Neural cell (in vitro differentiated cells): ENCODE results near the gene CEP192.

ENCODE experiments used
- POLR2AphosphoS5 ChIP-seq: IDR thresholded peaks from 2 replicates; pipeline ENCODE4 v1.6.1; 2012
- TF ChIP-seq, protein P1 (sequence below): fragments of 450-650 bp; IDR thresholded peaks from 2 replicates; pipeline ENCODE4 v1.5.1; 2014; ENCODE audit warnings: antibody characterized with exemption, mild to moderate bottlenecking, moderate library complexity; ENCODE audit not compliant: poor library complexity, severe bottlenecking

DNA sequence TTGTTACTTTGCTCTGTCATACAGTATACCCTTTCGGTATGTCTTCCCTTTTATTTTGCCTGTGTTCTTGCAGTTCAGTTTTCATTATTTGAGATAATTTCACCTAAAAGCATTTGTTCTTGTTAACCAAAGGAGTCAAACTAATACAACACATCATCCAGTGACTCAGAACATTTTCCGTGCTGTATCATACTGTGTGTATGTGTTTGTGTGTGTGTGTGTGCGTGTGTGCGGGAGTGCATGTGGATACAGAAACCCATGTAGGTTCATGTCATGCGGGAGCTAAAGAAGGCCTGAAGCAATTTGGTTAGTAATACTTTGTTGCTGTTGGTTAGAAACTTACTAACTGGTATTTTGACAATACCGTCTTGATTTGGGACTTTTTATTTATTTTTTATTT is 60.0 kb downstream of the CEP192 start:
- no peak for TF ChIP-seq POLR2AphosphoS5
- TF ChIP-seq, protein P1, sequence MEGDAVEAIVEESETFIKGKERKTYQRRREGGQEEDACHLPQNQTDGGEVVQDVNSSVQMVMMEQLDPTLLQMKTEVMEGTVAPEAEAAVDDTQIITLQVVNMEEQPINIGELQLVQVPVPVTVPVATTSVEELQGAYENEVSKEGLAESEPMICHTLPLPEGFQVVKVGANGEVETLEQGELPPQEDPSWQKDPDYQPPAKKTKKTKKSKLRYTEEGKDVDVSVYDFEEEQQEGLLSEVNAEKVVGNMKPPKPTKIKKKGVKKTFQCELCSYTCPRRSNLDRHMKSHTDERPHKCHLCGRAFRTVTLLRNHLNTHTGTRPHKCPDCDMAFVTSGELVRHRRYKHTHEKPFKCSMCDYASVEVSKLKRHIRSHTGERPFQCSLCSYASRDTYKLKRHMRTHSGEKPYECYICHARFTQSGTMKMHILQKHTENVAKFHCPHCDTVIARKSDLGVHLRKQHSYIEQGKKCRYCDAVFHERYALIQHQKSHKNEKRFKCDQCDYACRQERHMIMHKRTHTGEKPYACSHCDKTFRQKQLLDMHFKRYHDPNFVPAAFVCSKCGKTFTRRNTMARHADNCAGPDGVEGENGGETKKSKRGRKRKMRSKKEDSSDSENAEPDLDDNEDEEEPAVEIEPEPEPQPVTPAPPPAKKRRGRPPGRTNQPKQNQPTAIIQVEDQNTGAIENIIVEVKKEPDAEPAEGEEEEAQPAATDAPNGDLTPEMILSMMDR: no peak
